CD1c-positive myeloid dendritic cell (primary cell): ENCODE results near the gene HOXB4.

ENCODE experiments used
- DNase-seq: peaks from one replicate; pipeline ENCODE4 v3.0.0-alpha.2; 2016; ENCODE audit errors: extremely low spot score

HOXB4 gene

DNA sequence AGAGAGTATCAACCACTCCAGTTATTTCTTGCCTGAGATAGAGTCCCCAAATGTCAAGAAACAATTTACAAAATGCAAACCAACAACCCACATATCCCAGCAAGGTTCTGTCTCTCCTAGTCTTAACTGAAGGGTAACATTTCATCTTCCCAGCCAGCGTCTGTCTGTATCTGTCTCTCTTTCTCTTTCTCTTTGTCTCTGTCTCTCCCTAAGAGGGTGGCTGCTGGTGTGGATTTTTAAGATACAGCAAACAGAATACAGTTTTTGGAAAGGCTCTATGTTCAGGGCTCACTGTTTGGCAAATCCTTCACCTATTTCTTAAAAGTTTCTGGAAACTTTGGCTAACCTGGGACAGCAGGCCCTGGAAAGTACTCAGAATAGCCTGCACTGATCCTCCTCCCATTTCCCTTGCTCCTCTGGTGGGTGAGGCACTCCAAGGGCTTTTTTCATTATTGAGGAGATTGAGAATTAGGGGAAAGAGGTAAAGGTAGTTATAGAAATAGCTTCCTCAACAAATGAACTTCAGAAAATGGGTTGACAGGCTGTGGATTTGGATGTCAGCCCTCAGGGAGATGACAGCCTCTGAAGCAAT lies 6.2 kb downstream of the HOXB4 start:
- DNase-seq = no peak

DNA sequence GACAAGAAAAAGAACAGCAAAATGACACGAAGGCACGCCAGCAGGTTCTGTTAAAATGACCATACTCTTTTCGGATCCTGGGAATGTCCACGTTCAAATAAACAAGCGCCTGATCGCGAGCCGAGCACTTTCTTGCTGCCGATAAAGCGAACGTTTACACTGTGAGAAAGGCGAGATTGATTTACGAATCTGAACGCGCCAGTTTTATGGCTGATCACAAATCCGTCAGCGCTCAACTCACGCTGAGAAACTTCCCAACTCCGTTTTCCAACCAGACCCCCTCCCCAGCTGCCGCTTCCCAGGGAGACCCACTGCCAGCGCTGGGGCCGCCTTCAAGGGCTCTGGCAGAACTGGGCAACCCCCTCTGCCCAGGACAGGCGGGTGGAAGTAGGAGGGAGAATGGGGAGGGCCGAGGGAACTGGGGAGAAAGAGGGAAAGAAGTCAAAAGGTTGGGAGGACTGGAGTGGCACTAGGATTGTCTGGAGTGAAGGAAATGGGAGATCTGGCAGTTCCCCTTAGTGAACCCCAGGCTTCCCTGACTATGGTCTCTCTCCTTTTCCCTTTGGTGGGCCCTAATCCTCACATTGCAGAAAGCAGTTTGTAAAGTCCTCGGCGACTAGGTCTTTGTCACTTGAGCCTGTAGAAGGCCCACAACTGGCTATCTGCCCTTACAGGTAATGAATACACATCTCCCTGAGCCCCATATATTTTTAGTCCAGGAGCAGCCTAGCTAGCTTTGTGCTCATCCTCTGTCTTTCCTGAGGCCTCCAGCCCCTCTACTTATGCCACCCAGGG lies 6.9 kb downstream of the HOXB4 start:
- no peak for DNase-seq

DNA sequence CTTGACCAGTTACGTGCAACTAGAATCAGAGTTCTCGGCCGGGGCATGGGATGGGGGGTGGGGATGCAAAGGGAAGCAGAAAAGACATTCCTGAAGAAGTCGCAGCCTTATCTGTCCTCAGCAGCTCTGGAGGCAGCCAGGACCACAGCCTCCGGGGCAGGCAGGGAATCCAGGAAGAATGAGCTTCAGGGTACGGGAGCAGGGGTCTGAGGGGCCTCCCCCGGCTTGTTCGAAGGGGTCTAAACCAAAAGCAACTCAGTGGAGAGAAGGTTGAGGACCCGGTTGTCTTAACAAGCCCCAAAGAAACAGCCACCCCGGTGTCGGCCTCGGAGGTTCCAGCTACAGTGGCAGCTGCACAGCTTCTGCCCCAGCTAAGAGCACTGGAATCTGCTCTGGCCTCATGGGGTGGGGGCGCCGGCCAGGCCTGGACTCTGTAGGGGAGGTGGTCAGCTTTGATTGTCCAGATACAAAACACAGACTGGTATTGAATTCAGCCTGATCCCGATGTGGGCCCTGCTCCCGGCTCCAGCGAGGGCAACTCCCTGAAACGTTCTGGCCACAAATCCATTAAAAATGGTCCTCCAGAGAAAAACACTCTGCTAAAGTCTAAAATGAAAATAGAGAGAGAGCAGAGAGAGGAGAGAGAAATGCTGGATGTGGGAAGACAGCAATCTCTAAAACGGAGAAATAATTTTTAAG lies 7.7 kb downstream of the HOXB4 start:
- DNase-seq = no peak

DNA sequence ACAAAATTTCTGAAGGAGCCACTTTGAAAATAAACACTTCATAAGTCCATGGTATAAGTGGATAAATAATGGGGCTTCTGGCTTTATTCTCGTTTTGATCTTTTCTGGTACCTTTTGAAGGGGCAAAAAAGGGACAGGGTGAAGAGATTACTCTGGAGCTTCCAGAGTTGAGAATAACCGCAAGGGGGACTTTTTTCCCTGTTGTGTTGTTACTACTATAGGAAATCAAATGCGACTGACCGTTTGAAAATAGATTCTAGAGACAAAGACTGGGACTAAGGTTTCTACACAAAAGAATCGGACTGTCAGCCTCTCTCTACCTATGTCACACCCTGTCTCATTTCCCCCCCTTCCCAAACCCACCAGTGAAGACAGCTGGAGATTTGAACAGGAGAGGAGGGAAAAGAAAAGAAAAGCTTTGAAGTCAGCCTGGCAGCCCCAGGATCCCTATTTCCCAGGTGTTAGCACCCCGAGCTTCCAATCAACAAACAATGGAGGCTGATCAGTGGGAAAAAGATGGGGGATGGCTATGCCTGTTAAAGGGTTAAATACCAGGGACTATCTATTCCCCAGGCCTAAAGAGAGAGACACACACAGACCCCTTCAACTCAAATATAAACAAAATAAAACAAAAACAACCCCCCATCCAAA lies 8.4 kb downstream of the HOXB4 start:
- DNase-seq = no peak

DNA sequence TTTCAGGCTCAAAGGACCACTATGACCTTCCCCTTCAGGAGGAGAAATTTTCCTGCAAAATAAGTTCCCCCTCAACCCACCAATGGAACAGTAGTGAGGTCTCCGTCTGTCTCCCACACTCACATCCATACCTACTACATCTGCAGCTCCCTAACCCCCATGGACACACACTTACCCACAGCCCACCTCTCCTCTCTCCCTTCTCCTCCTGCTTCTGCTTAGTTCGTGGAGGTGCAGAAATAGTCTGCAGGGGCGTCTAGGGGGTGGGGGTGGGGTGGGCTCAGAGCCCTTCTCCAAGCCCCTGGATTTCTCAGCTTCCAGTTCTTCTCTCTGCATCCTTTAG lies 8.9 kb downstream of the HOXB4 start:
- no peak for DNase-seq

DNA sequence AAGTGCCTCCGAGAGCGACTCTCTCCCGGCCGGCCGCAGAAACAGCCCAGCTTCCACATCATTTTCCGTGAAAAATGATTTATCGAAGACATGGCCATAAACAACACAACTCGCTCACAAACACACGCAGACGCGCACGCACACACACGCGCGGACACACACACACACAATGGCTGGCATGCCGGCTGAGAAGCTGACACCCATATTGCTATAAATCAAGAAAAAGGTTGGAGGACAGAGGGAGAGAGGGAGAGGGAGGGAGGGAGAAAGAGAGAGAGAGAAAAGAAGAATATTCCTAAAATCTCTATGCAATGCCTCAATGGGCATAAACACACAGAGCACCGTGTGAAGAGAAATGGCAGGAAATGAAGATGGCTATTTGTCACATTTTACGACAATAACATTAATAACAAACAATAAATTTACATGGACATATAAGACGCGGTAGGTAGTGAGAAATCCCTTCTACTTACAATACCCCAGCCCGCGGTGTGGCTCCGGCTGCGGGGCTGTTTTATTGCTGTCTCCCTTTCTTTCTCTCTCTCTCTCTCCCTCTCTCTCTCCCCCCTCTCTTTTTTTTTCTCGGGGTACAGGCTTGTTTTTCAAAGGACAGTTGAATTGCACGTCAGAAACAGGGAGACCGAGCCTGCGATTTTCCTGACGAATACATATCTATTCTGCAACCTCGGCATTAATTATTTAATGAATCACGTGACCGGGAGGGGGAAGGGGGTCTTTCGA lies 9.5 kb downstream of the HOXB4 start:
- no peak for DNase-seq

DNA sequence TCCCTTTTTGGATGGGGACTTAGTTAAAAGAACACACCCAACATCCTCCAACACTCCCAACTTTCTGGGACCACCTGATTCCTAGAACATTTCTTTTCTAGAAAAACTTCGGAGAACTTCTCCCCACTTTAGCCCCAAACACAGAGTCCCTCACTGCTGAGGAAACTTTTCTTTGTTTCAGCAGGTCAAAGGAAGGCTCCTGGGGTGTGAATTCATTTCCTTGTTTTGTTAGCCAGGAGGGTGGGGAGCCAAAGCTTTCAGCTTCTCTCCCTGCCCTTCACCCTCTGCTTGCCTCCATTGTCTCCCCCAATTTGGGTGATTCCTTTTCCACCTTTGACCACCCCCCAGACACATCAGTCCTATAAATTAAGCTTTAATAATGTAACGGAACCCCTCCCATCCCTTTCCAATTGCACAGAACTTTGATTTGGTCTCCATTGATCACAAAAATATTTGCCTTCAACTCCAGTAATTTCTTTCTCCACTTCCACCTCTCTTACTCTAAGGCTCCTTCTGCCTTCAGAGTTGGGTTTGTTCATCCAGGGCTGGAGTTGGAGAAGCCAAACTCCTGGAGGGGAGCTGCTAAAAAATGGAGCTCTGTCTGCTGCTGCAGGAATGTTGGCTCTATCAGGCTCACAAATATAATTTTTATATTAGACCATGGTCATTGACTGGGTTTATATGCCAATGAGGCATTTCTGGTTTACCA lies 10.3 kb downstream of the HOXB4 start:
- DNase-seq = no peak

DNA sequence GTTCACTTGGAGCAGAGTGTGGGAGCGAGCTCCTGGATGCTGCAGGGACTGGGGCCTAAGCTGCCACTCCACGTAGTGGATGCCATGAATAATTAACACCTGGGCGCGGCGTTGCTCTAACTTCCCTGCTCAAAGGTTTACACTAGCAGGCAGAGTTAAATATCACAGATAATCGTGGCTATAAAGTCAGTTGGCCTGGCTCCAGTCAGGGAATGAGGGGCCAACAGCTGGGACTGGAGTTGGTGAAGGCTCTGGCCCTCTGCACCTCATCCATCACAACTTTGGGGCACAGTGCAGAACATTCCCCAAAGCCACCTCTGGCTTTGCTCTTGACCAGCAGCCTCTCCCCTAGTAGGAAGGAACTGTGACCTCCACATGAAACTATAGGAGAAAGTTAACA lies 10.9 kb downstream of the HOXB4 start:
- DNase-seq = no peak

DNA sequence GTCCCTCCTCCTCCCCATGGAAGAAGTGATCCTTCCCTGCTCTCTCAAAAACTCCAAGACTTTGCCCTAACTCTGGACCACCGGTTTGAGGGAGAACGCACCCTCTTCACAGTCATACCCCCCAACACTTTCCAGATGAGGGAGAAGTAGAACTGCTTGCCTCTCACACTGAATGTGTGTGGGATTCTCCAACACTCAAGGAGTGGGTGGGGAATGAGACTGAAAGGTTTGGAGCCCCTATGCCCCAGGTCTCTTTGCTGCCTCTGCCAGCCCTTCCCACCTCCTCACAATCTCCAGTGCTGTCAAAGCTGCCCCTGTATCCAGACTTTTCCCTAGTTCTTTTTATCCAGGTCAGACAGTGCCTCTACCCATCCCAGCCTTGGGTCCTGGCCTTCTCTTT lies 11.4 kb downstream of the HOXB4 start:
- DNase-seq = no peak

DNA sequence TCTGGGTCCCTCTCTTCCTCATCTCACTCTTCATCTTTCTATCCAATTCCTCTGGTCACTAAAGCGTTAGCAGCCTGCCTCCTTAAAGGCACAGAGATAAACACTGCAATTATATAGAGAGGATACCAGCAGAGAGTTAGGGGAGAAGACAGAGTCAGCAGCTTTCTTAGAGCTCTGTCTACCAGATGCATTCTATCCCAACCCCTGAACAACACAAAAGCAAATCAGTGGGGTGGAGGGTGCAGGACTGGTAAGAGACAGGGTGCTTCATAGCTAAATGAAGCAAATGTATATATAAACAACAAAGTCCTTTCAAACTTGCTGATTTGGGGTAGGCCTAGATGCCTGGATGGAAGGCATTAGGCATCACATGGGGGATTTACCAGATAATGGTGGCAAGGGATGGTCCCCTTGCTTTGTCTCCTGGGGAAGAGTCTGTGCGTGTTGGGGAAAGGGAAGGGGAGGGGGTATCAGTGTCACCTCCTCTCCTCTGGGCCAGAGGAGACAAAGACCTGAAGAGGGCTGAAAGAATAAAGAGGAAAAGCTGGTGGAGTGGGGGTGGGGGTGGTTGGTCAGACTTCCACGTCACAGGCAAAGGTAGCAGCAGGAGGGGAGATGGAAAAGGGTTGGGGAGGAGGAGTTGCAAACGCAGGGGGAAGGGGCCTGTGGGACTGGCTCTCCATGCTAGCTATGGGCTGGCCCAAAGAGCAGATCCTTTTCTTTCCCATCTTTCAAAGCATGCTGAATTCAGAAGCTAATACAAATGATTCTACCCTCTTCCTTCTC lies 12.0 kb downstream of the HOXB4 start:
- no peak for DNase-seq

DNA sequence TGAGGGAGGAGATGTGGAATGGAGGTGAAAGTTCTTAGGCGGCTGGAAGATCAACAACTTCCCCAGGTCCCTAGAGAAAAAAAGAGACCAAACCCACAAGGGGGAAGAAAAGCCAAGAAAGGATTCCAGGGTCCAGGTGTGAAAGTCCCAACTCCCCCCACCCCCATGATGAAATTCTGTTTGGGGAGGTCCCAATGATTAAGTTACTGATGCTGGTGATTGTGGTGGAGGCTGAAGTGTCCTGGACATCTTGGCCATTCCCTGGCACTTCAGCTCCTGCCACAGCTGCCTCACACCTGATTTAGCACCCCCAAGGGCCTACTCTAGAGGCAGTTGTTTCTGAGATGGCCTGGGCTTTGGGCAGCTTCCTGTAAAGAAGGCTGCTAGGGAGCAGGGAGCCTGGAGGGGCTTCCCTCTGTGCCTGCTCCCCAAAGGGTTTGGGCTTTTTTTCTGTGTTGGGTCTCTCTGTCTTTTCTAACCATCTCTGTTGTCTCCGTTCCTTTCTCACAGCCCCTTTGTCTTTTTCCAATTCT lies 13.1 kb downstream of the HOXB4 start:
- no peak for DNase-seq

DNA sequence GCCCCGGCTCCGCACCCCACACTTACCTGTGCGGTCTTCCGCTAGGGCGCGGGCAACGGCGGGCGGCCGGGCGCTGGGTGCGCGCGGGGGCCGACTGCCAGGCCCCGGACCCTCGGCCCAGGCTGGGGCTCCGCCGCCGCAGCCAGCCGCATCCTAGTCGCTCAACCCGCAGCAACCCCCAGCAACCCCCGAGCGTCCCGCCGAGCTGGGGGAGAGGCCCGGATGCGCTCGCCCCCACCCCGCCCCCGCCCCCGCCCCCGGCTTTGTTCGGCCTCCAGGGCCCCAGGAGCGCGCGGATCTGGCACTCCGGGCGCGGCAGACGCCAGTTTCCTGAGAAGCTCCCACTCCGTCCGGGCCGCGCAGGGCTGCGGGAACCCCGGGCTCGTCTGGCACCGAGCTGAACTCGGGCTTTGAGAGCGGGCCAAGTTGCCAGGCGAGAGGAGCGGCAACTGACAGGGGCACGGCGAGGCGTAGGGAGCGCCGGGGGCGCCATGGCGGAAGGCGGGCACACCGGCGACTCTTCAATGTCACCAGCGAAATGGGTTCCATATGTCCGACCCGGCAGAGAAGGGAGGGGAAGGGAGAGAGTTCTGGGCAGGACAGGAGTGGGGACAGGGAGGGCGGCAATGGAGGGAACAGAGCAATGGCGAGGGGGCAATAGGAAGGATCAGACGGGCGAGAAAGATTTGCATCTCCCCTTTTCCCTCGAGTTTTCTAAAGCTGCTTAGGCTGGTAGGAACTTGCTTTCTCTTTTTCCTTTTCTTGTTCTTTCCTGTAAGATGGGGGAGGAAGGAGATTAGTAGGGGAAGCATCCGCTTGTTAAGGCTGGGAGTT lies 13.7 kb downstream of the HOXB4 start:
- no peak for DNase-seq

DNA sequence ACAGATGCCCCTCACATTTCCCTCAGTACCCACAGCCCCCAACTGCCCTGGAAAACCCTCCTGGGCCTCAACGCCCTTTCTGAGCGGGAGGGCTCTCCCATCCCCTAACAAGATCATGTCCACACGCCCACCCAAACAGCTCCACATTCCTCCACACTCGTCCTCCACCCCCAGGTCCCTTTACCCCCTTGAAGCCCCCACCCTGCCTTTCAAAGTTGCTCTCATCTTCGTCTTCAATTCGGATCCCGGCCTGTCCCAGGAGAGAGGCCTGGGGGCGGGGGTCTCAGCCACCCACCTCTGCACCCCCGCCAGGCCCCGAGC lies 14.3 kb downstream of the HOXB4 start:
- no peak for DNase-seq

DNA sequence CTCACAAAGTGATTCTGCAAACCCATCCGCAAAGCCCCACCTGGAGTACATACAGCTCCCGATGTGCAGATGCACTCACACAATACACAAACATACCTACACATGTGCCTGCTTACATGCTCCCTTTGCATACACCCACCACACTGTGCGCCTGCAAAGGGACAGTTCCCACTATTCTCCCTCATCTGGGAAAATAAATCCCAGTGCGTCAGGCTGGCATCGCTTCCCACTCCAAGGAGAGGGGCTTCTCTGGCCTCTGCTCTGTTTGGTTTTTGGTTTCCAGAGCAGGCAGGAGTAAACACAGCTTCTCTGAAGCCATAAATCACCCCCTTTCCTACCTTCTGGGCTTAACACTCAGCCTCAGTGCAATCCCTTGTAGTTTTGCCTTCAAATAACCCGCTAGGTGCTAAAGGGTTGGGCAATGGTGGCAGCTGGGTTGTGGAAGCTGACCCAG lies 14.7 kb downstream of the HOXB4 start:
- no peak for DNase-seq

DNA sequence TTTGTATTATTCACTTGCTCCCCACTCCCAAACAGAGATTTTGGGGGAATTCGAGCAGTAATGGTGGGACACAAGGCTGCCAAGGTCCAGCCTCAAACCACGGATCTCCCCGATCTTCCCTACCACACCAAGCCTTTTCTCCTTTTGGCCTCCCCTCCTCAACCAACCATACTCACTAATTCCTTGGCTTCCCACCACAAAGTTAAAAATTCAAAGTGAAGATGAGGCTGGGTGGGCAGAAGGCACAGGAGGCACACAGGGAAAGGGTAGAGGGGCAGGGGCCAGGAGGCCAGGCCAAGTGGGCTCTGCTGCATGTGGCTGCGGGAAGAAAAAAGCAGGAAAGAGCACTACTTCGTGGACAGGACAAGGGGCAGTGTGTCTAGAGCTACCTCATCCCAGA lies 15.2 kb downstream of the HOXB4 start:
- no peak for DNase-seq

DNA sequence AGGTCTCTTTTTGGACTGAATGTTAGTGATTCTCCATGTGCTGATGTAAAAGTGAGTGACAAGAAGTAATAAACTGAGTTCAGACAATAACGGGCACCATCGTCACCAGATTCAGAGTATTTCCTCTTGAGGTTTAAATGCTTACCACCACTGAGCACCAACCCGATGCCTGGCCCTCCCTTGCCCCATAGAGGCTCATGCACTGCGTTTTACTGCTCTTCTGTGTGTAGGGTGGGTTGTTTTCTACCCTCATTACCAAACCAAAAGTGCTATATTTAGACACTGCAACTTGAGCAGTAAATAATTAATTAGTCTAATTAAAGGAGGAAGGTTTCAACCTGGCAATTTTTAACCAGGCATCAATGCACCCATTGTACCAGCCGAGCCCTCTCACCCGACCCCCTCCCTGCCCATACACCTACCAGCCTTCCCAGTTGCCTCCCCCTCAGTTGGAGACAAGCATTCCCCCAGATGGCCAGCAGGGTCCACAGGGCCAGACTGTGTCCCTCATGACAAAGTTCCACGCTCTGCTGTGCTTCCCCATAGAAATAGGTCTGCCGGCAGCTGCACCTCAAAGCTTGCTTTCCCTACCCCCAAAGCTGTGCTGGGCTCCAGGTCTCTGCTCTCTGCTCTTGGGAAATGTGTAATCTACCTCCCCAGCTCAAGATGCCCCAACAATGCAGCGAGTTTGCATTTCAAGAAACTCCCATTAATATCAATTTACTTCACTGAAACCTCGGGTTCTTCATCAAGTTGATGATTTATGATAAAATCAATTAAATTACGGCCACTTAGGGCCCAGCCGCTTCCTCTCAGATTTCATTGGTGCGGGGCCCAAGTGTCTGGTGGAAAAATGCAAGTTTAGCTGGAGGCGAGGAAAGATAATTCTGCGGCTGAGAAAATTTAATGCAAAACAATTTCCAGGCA lies 16.0 kb downstream of the HOXB4 start:
- DNase-seq = no peak

DNA sequence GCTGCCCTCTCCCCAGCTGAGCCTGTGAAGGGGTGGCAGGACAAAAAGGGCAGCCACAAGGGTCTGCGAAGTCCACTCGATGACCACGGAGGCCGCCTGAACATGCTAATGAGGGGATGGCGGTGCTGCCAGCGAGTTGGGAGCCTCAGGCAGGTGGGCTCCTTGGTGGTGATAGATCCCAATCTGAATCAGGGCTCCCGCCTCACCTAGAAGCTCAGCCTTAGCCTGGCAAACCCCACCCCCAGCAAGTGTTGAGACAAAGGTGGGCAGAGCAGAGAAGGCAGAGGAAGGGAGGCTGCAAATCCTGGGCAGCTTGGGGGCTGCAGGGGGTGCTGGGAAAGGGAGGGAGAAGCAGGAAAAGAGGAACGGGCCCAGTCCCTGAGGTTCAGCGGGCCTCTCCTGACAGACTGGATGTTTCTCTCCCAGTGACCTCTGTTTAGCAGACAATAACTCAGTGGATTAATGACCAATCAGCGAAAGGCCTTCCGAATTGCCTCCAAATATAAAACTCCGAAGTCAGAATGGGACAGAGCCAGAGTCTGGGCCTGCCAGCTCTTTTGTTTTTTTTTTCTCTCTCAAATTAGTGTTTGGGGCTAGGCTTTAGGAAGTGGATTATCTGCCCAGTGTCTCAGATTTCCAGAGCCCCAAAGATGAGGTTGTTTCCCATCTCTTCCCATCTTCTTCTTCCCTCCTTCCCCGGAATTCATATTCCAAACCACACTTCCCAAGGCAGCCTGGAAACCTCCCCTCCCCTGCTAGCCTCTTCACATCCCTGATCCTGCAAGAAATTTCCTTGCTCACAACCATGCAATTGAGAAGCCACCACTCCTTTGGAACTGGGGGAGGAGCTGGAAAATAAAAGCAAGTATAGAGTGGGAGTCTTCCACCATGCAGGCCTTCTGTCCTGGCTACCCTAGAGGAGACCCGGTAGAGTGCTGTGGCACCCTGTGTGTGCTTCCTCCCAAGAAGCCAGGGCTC lies 18.0 kb downstream of the HOXB4 start:
- no peak for DNase-seq
